ENCODE measurements around the gene TMC4.
A peak's percentile ranks its signal among the peaks of the same experiment; 100 is the strongest.

Gene TMC4

DNA sequence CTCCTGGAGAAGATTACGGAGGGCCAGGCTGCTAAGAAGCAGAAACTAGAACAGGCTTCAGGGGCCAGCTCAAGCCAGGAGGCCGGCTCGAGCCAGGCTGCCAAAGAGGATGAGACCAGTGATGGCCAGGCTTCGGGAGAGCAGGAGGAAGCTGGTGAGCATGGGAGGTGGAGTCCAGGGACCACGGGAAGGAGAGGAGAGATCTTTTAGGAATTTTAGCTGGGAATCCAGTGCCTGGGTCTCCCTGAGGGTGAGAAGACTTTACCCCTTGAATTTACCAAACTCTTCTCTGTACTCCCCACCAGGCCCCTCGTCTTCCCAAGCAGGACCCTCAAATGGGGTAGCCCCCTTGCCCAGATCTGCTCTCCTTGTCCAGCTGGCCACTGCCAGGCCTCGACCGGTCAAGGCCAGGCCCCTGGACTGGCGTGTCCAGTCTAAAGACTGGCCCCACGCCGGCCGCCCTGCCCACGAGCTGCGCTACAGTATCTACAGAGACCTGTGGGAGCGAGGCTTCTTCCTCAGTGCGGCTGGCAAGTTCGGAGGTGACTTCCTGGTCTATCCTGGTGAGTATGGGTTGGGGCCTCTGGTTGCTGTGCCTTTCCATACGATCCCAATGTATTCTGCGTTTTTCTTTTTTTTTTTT is 19.0 kb upstream of the TMC4 start:
- H3K9ac ChIP-seq (ENCODE audit: low read length in 5 of 5), result peak overlapping the region in 4 of 5 donors; percentile 87 to 95 (median 90)
- peak overlapping the region; percentile 98 for H3K27ac ChIP-seq (ENCODE audit: low read depth, low read length)
- H3K4me1 ChIP-seq (ENCODE audit: control insufficient read depth in 5 of 5, insufficient read depth in 5 of 5, low read length in 5 of 5), result peaks cover 6 to 26% (median 21%) of the 10 kb centered on the region in 5 donors
- no peaks in the 10 kb centered on the region for H3K9me3 ChIP-seq (ENCODE audit: control insufficient read depth in 5 of 5, low read length in 5 of 5)
- H3K27me3 ChIP-seq (ENCODE audit: control insufficient read depth in 5 of 5, insufficient read depth in 4 of 5, low read length in 5 of 5), result peaks cover 0 to 2% (median 0%) of the 10 kb centered on the region in 5 donors
- H3K36me3 ChIP-seq (ENCODE audit: control insufficient read depth in 5 of 5, insufficient read depth in 5 of 5, low read length in 5 of 5), result peaks cover 0 to 25% (median 9%) of the 10 kb centered on the region in 5 donors
- H3K4me3 ChIP-seq (ENCODE audit: low read depth in 1 of 5, low read length in 5 of 5), result peak overlapping the region; percentile 70 to 87 (median 84)

DNA sequence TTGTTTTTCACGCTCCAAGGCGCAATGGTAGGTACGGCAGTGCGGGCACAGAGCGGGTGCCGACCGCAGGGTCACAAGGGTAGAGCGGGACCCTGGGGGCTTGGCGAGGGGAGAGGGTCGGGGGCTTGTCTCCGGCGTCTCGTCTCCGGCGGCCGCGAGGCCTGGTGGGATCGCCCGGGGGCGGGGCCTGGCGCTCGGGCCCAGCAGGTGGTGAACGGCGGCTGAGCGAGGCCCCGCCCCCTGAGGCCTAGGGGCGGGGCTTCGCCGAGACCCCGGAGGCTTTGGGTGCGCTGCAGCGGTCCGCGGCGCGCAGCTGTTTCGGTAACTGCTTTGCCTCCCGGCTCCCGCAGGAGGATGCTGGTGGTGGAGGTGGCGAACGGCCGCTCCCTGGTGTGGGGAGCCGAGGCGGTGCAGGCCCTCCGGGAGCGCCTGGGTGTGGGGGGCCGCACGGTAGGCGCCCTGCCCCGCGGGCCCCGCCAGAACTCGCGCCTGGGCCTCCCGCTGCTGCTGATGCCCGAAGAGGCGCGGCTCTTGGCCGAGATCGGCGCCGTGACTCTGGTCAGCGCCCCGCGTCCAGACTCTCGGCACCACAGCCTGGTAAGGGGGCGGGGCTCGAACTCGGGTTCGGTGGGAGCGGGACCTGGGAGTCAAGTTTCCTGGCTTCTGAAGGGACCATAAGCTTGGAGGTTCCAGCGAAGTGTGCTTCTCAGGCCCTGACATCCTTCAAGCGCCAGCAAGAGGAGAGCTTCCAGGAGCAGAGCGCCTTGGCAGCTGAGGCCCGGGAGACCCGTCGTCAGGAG is 18.3 kb upstream of the TMC4 start, which contains the start of gene TSEN34:
Gene TSEN34, plus strand, starts transcription at position 298 of the 800 bp plus-strand sequence. Its CDS starts 57 bp downstream, at position 355.
- H3K36me3 ChIP-seq (ENCODE audit: control insufficient read depth in 5 of 5, insufficient read depth in 5 of 5, low read length in 5 of 5), result peaks cover 0 to 32% (median 12%) of the 10 kb centered on the region in 5 donors
- no peaks in the 10 kb centered on the region for H3K9me3 ChIP-seq (ENCODE audit: control insufficient read depth in 5 of 5, low read length in 5 of 5)
- H3K27me3 ChIP-seq (ENCODE audit: control insufficient read depth in 5 of 5, insufficient read depth in 4 of 5, low read length in 5 of 5), result peaks cover 0 to 2% (median 0%) of the 10 kb centered on the region in 5 donors
- H3K27ac ChIP-seq (ENCODE audit: low read depth, low read length), result peak within 1 kb of the TSS; percentile 98
- peaks cover 6 to 26% (median 21%) of the 10 kb centered on the region in 5 donors for H3K4me1 ChIP-seq (ENCODE audit: control insufficient read depth in 5 of 5, insufficient read depth in 5 of 5, low read length in 5 of 5)
- peak within 1 kb of the TSS; percentile 70 to 87 (median 84) for H3K4me3 ChIP-seq (ENCODE audit: low read depth in 1 of 5, low read length in 5 of 5)
- peak within 1 kb of the TSS; percentile 63 to 95 (median 93) for H3K9ac ChIP-seq (ENCODE audit: low read length in 5 of 5)

DNA sequence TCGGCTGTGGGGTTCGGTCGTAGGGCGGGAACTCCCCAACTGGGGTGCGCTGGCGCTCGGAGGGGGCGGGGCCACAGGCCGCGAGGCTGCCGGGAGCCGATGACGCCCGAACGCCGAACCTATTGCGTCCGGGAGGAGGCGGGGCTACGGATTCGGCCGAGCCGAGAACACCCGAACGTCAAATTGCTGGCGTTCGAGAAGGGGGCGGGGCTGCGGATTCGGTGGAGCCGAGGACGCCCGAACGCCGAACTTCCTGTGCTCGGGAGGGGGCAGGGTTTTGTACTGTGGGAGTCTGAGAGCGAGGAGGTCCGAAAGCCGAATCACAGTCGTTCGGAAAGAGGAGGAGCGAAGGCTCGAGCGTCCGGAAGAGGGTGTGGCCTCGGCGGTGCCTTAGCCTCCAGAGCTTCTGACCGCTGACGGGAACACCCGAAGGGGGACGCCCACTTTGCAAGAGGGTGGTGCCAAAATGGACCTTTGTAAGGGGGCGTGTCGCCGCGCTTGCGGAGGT is 17.6 kb upstream of the TMC4 start:
- H3K27ac ChIP-seq (ENCODE audit: low read depth, low read length), result peak overlapping the region; percentile 98
- peaks cover 0 to 33% (median 13%) of the 10 kb centered on the region in 5 donors for H3K36me3 ChIP-seq (ENCODE audit: control insufficient read depth in 5 of 5, insufficient read depth in 5 of 5, low read length in 5 of 5)
- H3K9me3 ChIP-seq (ENCODE audit: control insufficient read depth in 5 of 5, low read length in 5 of 5), result no peaks in the 10 kb centered on the region
- peaks cover 6 to 26% (median 21%) of the 10 kb centered on the region in 5 donors for H3K4me1 ChIP-seq (ENCODE audit: control insufficient read depth in 5 of 5, insufficient read depth in 5 of 5, low read length in 5 of 5)
- H3K4me3 ChIP-seq (ENCODE audit: low read depth in 1 of 5, low read length in 5 of 5), result peak overlapping the region; percentile 40 to 87 (median 84)
- peak overlapping the region; percentile 63 to 95 (median 93) for H3K9ac ChIP-seq (ENCODE audit: low read length in 5 of 5)
- peaks cover 0 to 2% (median 0%) of the 10 kb centered on the region in 5 donors for H3K27me3 ChIP-seq (ENCODE audit: control insufficient read depth in 5 of 5, insufficient read depth in 4 of 5, low read length in 5 of 5)

DNA sequence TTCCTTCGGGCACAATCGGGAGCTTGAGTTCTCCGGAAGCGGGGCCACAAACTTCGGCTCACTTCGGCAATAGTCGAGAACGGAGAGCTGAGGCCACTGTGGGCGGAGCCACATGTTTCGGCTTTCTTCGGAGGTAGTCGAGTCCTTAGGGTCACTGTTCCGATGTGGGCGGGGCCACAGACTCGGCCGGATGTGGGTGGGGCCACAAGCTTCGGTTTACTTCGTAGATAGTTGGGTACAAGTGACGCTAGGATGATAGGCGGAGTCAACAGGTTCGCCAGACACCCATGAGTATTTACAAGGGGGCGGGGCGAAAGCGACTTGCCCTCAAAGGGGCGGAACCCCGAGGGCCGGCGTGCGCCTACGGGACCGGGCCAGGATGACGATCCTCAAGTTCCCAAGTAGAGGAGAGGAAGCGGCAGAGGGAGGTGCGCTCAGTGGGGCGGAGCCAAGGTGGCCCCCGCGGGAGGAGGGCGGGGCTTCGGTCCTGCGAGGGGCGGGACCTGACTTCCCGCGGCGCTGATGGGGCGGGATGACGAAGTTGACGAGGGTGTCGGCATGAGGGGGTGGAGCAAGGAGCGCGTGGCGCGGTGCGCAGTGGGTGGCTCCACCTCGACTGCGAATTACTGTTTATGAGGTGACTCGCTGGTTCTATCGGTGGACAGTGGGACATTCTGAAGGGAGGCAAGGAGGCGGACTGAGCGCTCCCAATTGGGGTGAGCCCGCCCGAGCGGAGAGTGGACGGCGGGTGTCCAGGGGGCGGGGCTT is 17.0 kb upstream of the TMC4 start:
- H3K9me3 ChIP-seq (ENCODE audit: control insufficient read depth in 5 of 5, low read length in 5 of 5), result no peaks in the 10 kb centered on the region
- peaks cover 0 to 30% (median 13%) of the 10 kb centered on the region in 5 donors for H3K36me3 ChIP-seq (ENCODE audit: control insufficient read depth in 5 of 5, insufficient read depth in 5 of 5, low read length in 5 of 5)
- H3K9ac ChIP-seq (ENCODE audit: low read length in 5 of 5), result peak overlapping the region; percentile 63 to 94 (median 90)
- H3K27me3 ChIP-seq (ENCODE audit: control insufficient read depth in 5 of 5, insufficient read depth in 4 of 5, low read length in 5 of 5), result peaks cover 0 to 2% (median 0%) of the 10 kb centered on the region in 5 donors
- peak overlapping the region; percentile 35 to 87 (median 84) for H3K4me3 ChIP-seq (ENCODE audit: low read depth in 1 of 5, low read length in 5 of 5)
- peak overlapping the region; percentile 98 for H3K27ac ChIP-seq (ENCODE audit: low read depth, low read length)
- H3K4me1 ChIP-seq (ENCODE audit: control insufficient read depth in 5 of 5, insufficient read depth in 5 of 5, low read length in 5 of 5), result peaks cover 6 to 26% (median 21%) of the 10 kb centered on the region in 5 donors

DNA sequence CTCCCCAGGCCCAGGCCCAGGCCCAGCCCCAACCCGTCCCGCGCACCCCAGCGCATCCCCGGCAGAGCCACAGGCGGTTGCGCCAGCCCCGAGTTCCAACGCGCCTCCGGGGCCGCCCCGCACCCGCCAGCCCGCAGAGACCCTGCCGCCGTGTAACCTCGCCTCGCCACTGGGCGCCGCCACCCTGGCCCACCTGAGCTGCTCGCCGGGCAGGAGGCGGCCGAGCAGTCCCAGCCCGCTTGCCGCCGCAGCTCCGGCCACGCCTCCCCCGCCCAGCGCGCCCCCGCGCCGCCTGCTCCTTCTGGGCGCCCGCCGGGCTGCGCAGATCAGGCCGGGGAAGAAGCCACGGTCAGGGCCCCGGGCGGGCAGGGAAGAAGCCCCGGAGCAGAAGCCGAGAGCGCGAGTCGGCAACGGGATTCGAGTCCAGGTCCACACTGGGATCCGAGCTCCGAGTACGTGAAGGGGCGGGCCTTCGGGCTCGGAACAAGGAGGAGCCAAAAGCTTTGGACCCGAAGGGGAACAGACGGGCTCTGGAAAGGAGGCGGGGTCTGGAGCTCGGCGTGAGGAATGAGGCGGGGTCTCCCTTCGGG is 16.3 kb upstream of the TMC4 start, which contains the start of gene MBOAT7:
Gene MBOAT7, minus strand, starts transcription at position 436 of the 590 bp plus-strand sequence. CDS start 1,072 bp downstream, outside the sequence.
- Histone ChIP-seq H3K4me1 (ENCODE audit: control insufficient read depth in 5 of 5, insufficient read depth in 5 of 5, low read length in 5 of 5) (peaks cover 6 to 26% (median 21%) of the 10 kb centered on the region in 5 donors), H3K36me3 (ENCODE audit: control insufficient read depth in 5 of 5, insufficient read depth in 5 of 5, low read length in 5 of 5) (peaks cover 0 to 23% (median 13%) of the 10 kb centered on the region in 5 donors), H3K27ac (ENCODE audit: low read depth, low read length) (peak within 1 kb of the TSS; percentile 98), H3K4me3 (ENCODE audit: low read depth in 1 of 5, low read length in 5 of 5) (peak within 1 kb of the TSS; percentile 48 to 87 (median 84)), H3K9ac (ENCODE audit: low read length in 5 of 5) (peak within 1 kb of the TSS; percentile 63 to 94 (median 90)), H3K27me3 (ENCODE audit: control insufficient read depth in 5 of 5, insufficient read depth in 4 of 5, low read length in 5 of 5) (peaks cover 0 to 2% (median 0%) of the 10 kb centered on the region in 5 donors), H3K9me3 (ENCODE audit: control insufficient read depth in 5 of 5, low read length in 5 of 5) (no peaks in the 10 kb centered on the region)

DNA sequence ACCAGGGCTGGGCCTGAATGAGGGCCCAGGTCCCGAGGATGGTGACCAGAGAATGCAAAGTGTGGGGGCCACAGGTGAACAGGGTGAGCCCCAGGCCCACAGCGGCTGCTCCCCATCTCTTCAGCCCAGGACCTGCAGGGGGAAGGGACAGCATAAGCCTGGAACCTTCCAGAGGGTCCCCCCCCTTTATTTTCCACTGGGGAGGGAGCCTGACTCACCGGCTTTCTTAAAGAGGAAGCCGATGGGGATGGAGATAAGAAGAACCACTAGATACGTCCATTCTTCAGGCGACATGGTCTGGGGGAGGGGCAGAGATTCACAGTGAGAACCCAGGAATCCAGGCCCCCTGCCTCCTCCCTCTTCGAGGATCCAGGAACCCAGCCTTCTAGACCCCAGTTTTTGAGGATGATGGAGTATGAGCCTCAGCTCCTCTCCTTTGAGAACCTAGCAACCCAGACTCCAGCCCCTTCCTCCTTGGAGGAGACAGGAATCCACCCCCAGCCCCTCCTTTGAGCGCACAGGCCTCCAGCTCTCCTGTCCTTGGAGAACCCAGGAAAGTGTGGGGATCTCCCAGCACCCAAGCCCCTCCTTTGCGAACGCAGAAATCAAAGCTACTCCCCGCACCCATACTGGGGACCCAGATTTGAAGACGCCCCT is 15.4 kb upstream of the TMC4 start:
- Histone ChIP-seq H3K27ac (ENCODE audit: low read depth, low read length) (peak overlapping the region; percentile 98), H3K4me1 (ENCODE audit: control insufficient read depth in 5 of 5, insufficient read depth in 5 of 5, low read length in 5 of 5) (peaks cover 6 to 26% (median 21%) of the 10 kb centered on the region in 5 donors), H3K4me3 (ENCODE audit: low read depth in 1 of 5, low read length in 5 of 5) (peak overlapping the region; percentile 48 to 85 (median 80)), H3K36me3 (ENCODE audit: control insufficient read depth in 5 of 5, insufficient read depth in 5 of 5, low read length in 5 of 5) (peaks cover 0 to 22% (median 8%) of the 10 kb centered on the region in 5 donors), H3K9ac (ENCODE audit: low read length in 5 of 5) (peak overlapping the region in 4 of 5 donors; percentile 72 to 85 (median 84)), H3K27me3 (ENCODE audit: control insufficient read depth in 5 of 5, insufficient read depth in 4 of 5, low read length in 5 of 5) (peaks cover 0 to 2% (median 0%) of the 10 kb centered on the region in 5 donors), H3K9me3 (ENCODE audit: control insufficient read depth in 5 of 5, low read length in 5 of 5) (no peaks in the 10 kb centered on the region)

DNA sequence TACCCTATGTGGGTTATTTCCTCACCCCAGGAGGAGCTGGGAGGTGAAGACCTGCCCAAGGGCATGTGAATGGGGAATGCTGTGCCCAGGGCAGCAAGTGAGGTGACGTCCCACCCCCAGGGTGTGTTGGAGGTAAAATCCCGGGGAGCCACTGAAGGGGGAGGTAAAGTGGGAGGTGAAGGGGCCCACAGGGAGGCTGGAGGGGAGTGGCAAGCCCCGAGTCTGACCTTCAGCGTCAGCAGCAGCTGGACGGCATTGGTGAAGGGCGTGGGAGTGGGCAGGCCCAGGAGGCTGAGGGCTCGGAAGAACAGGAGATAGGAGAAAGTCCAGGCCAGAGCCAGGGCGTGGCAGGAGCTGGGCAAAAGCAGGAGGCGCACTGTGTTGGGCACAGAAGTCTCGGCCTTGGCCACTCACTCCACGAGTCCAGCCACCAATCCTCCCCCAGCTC is 14.0 kb upstream of the TMC4 start:
- Histone ChIP-seq H3K4me3 (ENCODE audit: low read depth in 1 of 5, low read length in 5 of 5) (no peak overlapping the region), H3K9me3 (ENCODE audit: control insufficient read depth in 5 of 5, low read length in 5 of 5) (no peaks in the 10 kb centered on the region), H3K27ac (ENCODE audit: low read depth, low read length) (no peak overlapping the region), H3K36me3 (ENCODE audit: control insufficient read depth in 5 of 5, insufficient read depth in 5 of 5, low read length in 5 of 5) (peaks cover 0 to 20% (median 3%) of the 10 kb centered on the region in 5 donors), H3K4me1 (ENCODE audit: control insufficient read depth in 5 of 5, insufficient read depth in 5 of 5, low read length in 5 of 5) (peaks cover 6 to 22% (median 17%) of the 10 kb centered on the region in 5 donors), H3K27me3 (ENCODE audit: control insufficient read depth in 5 of 5, insufficient read depth in 4 of 5, low read length in 5 of 5) (peaks cover 0 to 2% (median 0%) of the 10 kb centered on the region in 5 donors), H3K9ac (ENCODE audit: low read length in 5 of 5) (peak overlapping the region in 1 of 5 donors; percentile 1)

DNA sequence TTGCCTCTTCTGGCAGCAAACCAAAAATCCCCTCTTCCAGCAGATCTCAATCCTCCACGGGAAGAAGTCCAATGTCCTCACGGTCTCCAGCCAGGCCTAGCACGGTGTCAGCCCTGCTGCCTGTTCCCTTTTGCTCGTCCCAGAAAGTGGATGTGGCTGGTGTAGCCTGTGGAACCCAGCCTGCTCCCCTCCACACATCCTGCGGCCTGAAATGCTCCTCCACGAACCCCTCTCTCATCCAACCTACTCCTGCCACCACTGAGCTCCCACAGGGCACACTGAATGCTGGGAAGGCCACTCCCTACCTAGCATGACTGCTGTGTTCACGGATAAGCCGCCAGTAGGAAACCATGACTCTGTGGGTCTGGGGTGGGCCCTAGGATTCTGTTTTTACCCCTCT is 13.4 kb upstream of the TMC4 start:
- peak overlapping the region in 1 of 5 donors; percentile 6 for H3K9ac ChIP-seq (ENCODE audit: low read length in 5 of 5)
- H3K36me3 ChIP-seq (ENCODE audit: control insufficient read depth in 5 of 5, insufficient read depth in 5 of 5, low read length in 5 of 5), result peaks cover 0 to 20% (median 3%) of the 10 kb centered on the region in 5 donors
- H3K9me3 ChIP-seq (ENCODE audit: control insufficient read depth in 5 of 5, low read length in 5 of 5), result no peaks in the 10 kb centered on the region
- H3K27me3 ChIP-seq (ENCODE audit: control insufficient read depth in 5 of 5, insufficient read depth in 4 of 5, low read length in 5 of 5), result peaks cover 0 to 2% (median 0%) of the 10 kb centered on the region in 5 donors
- no peak overlapping the region for H3K27ac ChIP-seq (ENCODE audit: low read depth, low read length)
- H3K4me1 ChIP-seq (ENCODE audit: control insufficient read depth in 5 of 5, insufficient read depth in 5 of 5, low read length in 5 of 5), result peaks cover 6 to 16% (median 11%) of the 10 kb centered on the region in 5 donors
- no peak overlapping the region for H3K4me3 ChIP-seq (ENCODE audit: low read depth in 1 of 5, low read length in 5 of 5)
